Stimulated activated CD8-positive, alpha-beta memory T cell treated with anti-CD3 and anti-CD28 coated beads, Interleukin-7, amount 100 ng/mL, for 4 hours (primary cell): Measurements from ENCODE around the gene TEDC2.
"Not testable (repeated sequence)": the region's sequence is repeated elsewhere in the genome, so short reads cannot be mapped to it uniquely, and the experiment has no call there.

ENCODE experiments used
- DNase-seq, 2 donors: peaks; one replicate each; pipeline ENCODE4 v3.0.0-alpha.2; 2020; ENCODE audit warnings: low read depth in 2 of 2

TEDC2 gene

GRCh38 chr16:2477327-2477726 lies 17.4 kb downstream of the TEDC2 start:
- no peak for DNase-seq

DNA sequence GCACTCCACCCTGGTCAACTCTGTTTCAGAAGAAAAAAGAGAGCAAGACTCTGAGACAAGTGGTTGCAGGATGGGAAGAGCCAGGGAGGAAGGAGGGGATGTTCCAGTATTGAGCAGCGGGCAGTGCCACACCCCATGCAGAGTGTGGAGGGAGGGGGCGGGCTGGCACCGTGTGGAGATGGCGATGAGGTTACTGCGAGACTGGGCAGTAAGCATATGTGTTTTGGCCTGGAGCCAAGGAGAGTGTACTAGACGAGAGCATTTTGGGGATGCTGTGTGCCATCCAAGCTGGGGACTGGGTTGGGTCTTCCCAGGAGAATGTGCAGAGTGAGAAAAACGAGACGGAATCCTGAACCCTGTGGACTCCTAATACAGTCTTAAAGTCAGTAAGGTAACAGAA lies 18.4 kb downstream of the TEDC2 start:
- DNase-seq: no peak

DNA sequence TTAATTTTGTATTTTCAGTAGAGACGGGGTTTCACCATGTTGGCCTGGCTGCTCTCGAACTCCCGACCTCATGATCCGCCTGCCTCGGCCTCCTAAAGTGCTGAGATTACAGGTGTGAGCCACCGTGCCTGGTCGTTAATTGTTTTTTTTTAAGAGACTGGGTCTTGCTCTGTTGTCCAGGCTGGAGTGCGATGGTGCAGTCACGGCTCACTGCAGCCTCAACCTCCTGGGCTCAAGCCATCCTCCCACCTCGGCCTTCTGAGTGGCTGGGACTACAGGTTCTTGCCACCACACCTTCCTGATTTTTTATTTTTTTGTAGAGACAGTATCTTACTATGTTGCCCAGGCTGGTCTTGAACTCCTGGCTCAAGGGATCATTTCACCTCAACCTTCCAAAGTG lies 20.1 kb downstream of the TEDC2 start:
- not testable (repeated sequence) for DNase-seq

- DNase-seq: no peak
Observed at GRCh38 chr16:2480948-2481347, 21.0 kb downstream of the TEDC2 start.

- DNase-seq: no peak
Observed at GRCh38 chr16:2481676-2482075, 21.8 kb downstream of the TEDC2 start.

GRCh38 chr16:2482249-2482648 lies 22.3 kb downstream of the TEDC2 start:
- no peak for DNase-seq

GRCh38 chr16:2482708-2483534 lies 23.0 kb downstream of the TEDC2 start:
- DNase-seq: no peak

- no peak for DNase-seq
Observed at GRCh38 chr16:2483939-2484897, 24.3 kb downstream of the TEDC2 start.

DNA sequence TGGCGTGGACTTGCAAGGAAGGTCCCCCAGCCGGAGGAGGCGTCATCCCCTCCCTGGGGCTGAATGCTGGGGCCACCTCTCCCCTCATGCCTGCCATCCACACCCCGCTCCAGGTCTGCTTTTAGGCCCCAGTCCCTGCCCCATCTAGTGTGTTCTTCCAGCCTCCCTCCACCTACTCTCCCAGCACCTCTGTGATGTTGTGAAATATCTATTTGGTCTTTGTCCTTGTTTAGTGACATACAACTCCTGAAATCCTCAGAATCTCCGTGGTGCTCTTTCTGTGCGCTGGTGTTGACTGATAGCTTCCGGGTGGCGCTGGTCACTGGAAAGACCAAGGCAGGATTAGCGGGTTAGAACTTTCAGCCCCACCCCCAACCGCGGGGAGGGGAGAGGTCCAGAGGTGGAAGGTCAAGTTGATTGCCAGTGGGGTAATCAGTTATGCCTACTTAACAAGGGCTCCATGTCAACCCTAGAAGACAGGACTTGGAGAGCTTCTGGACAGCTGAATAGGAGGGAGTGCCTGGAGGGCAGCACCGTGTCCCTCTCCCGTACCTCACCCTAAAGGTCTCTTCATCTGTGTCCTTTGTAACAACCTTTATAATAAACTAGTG lies 25.1 kb downstream of the TEDC2 start:
- DNase-seq: no peak

DNA sequence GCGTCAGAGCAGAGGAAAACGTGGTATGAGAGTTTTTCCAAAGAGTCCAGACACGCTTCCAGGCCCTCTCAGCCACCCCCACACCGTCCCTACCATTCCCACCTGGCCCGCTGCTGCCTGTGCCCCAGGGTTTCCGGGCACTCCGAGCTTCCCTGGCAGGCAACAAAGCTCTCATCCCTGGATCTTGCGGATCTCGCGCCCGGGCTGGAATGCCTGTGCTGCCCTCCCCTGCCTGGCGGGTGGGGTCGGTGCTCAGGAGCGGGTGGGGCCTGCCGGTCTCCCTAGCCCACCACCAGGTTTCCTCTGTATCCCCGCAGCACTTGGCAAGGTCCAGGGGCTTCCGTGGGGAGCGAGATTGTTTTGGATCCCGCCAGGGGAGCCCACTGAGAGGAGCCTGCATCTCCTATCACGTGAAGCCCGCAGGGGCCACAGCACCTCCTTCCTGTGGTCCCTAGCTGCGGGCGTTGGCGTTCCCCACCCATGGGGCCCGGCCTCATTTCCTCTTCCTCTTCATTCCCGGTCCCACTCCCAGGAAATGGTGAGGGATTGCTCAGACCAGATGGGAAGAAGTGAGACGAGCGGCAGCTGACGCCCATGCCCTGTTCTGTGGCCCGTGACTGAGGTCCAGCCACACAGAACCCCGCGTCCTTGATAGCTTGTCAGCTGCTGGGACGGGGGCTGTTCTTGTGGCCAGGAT lies 26.1 kb downstream of the TEDC2 start:
- DNase-seq: no peak

GRCh38 chr16:2486645-2487516 lies 27.0 kb downstream of the TEDC2 start:
- DNase-seq: peak; percentile 76 to 81

GRCh38 chr16:2487517-2487842 lies 27.6 kb downstream of the TEDC2 start:
- DNase-seq: no peak

DNA sequence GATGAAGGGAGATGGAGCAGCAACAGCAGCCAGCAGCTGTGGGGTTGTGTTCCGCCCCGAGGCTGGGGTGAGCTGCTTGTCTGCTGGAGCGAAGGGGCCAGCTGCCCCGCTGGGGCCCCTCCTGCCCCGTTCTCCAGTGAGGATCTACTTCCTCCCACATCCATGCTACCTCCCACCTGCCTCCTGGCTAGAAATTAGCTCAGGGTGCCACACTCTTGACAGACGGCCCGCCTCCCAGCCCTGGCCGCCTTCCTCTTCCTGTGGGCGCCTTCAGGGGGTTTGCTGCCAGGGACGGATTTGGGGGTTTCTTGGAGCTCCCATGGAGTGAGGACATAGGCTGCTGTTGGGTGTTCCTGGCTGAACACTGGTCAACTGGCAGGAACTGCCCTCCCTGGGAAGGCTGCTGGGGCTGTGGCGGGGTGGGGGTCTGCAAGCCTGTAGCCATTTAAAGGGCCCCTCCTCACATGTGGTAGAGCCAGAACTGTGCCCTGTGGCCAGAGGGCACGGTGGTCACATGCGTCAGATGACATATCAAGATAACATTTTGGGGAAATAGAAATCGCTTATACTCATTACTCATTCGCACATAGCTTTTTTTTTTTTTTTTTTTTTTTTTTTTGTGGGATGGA lies 28.1 kb downstream of the TEDC2 start:
- no peak for DNase-seq

DNA sequence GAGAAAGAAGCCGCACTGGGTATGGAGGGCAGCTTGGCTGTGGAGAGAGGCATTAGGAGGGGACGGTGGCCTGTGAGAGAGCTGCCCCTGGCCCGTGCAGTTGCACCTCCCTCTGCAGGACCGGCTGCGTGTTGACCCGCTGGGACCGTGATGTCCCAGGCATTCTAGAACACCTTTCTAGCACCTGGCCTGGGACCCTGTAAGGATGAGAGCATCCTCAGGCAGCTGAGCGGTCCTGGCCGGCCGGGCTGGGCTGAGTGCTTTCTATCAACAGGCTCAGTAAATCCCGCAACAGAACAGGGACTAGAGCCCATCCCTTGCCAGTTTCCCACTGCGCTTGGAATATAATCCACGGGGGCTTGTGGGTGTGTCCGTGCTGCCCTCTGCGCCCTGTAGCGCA lies 29.7 kb downstream of the TEDC2 start:
- no peak for DNase-seq

DNA sequence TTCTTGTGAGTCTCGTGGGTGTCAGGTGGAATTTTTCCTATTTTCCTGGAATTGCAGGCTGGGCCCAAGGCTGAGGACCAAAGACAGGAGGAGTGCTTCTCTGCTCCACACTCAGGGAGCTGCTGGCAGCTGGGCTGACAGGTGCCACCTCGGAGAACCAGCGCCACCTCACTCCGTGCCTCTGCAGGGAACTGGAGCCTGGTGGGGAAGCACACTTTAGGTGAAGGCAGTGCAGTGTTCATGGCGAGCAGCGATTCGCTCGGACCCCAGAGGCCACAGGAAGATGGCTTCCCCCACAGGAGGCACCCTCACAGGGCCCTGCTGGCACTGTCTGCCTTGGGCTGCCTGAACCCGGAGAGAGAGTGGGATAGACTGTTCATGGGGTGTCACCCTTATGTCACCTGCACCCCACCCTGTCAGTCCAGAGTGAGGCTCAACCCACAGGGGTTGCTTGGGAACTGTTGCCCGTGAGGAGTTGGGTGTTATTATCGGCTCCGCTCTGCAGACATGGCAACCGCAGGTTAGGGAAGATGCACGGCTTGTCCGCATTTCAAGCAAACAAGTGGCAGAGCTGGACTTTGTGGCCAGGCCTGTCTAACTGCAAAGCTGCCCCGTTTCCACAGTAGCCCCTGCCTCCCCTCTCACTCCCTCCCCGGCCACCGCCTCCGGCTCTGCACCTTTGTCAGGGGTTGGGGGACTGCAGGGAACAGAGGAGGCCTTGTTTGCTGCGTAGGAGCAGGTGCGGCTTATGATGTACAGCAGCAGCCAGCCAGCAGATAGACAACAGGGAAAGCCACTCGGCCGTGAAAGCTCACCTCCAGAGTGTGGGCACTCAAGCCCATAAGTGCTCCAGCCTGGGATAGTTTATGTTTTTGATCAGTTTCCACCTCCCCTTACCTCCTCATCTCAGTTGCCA lies 30.5 kb downstream of the TEDC2 start:
- no peak for DNase-seq

DNA sequence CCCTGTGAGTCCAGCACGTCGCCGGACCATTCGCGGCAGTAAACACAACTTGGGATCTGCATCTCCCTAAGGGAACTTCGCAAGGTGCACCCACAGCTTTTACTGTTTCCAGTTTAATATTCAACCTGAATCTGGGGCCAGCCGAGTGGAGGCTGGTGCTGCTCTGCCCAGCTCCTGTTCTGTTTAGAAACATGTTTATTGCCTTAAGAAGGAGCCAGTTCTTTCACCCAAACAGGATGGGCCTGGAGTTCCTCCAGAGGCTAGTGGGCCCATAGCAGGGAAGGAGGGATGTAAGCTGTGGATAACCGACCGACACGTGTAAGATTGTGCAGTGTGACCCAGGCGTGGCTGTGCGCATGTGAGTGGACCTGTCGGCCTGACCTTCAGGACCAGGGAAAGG lies 32.4 kb downstream of the TEDC2 start:
- no peak for DNase-seq

DNA sequence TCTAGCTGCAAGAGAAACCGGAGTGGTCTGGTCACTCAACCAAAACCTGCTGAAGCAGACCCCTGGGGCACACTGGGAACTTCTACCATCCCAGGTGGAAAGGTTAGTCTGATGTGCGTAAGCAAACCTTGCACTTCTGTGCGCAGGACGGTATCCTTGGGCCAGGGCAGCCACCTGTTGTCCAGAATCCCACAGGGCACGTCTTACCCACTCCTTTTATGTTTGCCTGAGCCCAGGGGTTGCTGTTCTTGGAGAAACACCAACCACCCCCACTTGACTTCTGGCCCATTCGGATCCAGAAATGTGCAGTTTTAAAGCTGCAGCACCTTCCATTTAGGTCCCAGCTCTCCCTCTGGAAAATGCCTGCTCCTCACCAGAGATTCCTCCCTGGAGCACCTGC lies 33.7 kb downstream of the TEDC2 start:
- no peak for DNase-seq

- no peak for DNase-seq
Observed at GRCh38 chr16:2494616-2495015, 34.7 kb downstream of the TEDC2 start.

DNA sequence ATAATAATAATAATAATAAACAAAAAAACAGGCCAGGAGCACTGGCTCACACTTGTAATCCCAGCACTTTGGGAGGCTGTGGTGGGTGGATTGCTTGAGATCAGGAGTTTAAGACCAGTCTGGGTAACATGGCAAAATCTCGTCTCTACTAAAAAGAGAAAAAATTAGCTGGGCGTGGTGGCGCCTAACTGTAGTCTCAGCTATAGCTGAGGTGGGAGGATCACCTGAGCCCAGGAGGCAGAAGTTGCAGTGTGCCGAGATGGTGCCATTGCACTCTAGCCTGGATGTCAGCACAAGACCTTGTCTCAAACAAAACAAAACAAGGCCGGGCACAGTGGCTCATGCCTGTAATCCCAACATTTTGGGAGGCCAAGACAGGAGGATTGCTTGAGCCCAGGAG lies 35.1 kb downstream of the TEDC2 start:
- DNase-seq: no peak
